ENCODE data around the gene MGAT5. TPM values are rescaled to one million over a fixed set of nuclear protein-coding genes. Genes with fewer than 3 reads are reported as not detected.

The MGAT5 gene
- total RNA-seq, 6 experiments from 2014 or later, result 4.5 to 16.0 (median 10.0) TPM

- no peaks in the 10 kb centered on the region for H3K9me3 ChIP-seq
- H3K27me3 ChIP-seq, result no peaks in the 10 kb centered on the region
- DNase-seq (no peak), ATAC-seq (no peak)
- intact Hi-C loops (cut with DNase I), result no loop called here
- no peak overlapping the region for H3K4me3 ChIP-seq
- TF ChIP-seq POLR2A (IDR thresholded peaks at IDR 0.05) (no peak), CTCF (IDR thresholded peaks at IDR 0.05) (no peak)
- H3K27ac ChIP-seq, result no peak overlapping the region
- peaks cover 0 to 21% (median 8%) of the 10 kb centered on the region in 4 donors for H3K4me1 ChIP-seq
- WGBS (ENCODE audit: insufficient coverage, low coverage, low lambda C conversion rate, missing lambda C conversion rate), result 71% methylated on average over 6 of the region's 6 CpGs
- H3K36me3 ChIP-seq, result no peaks in the 10 kb centered on the region
These were observed 7.7 kb downstream of the MGAT5 start for GRCh38 chr2:134261398-134262131.

GRCh38 chr2:134262684-134263083 is 8.8 kb downstream of the MGAT5 start:
- DNase-seq, result no peak
- Histone ChIP-seq H3K27me3 (no peaks in the 10 kb centered on the region), H3K4me1 (peaks cover 0 to 16% (median 6%) of the 10 kb centered on the region in 4 donors), H3K4me3 (no peak overlapping the region), H3K9me3 (no peaks in the 10 kb centered on the region), H3K36me3 (no peaks in the 10 kb centered on the region), H3K27ac (no peak overlapping the region)
- 89% methylated on average over 2 of the region's 2 CpGs for WGBS (ENCODE audit: insufficient coverage, low coverage, low lambda C conversion rate, missing lambda C conversion rate)
- intact Hi-C loops (cut with DNase I), result no loop called here
- ATAC-seq, result no peak
- TF ChIP-seq CTCF (IDR thresholded peaks at IDR 0.05), result no peak

GRCh38 chr2:134268265-134268664 is 14.4 kb downstream of the MGAT5 start:
- H3K4me1 ChIP-seq, result no peaks in the 10 kb centered on the region
- H3K27me3 ChIP-seq, result no peaks in the 10 kb centered on the region
- TF ChIP-seq POLR2A (IDR thresholded peaks at IDR 0.05), result no peak
- no peak for TF ChIP-seq CTCF (IDR thresholded peaks at IDR 0.05)
- H3K27ac ChIP-seq, result no peak overlapping the region
- no peak overlapping the region for H3K4me3 ChIP-seq
- WGBS (ENCODE audit: insufficient coverage, low coverage, low lambda C conversion rate, missing lambda C conversion rate), result 89% methylated on average over 5 of the region's 5 CpGs
- intact Hi-C loops (cut with DNase I), result no loop called here
- ATAC-seq (peak in 1 of 4 donors; percentile 37), DNase-seq (no peak)
- H3K36me3 ChIP-seq, result peaks cover 0 to 5% (median 0%) of the 10 kb centered on the region in 4 donors
- H3K9me3 ChIP-seq, result no peaks in the 10 kb centered on the region

- Histone ChIP-seq H3K27me3 (no peaks in the 10 kb centered on the region), H3K9me3 (no peaks in the 10 kb centered on the region), H3K4me1 (no peaks in the 10 kb centered on the region), H3K27ac (no peak overlapping the region), H3K36me3 (peaks cover 0 to 5% (median 0%) of the 10 kb centered on the region in 4 donors), H3K4me3 (no peak overlapping the region)
- ATAC-seq (no peak), DNase-seq (no peak)
- WGBS (ENCODE audit: insufficient coverage, low coverage, low lambda C conversion rate, missing lambda C conversion rate), result 100% methylated on average over 3 of the region's 3 CpGs
- intact Hi-C loops (cut with DNase I), result no loop called here
- TF ChIP-seq POLR2A (IDR thresholded peaks at IDR 0.05) (no peak), CTCF (IDR thresholded peaks at IDR 0.05) (no peak)
These were observed 15.4 kb downstream of the MGAT5 start for GRCh38 chr2:134269230-134269629.
